NCI-H510A treated with DMSO at 0.1 percent for 48 hours (cell line): ENCODE measurements around the gene VPS35.

Experiments used
- DNase-seq: peaks from one replicate; lab custom pipeline; 2025; lab: John Stamatoyannopoulos, UW

The VPS35 gene

DNA sequence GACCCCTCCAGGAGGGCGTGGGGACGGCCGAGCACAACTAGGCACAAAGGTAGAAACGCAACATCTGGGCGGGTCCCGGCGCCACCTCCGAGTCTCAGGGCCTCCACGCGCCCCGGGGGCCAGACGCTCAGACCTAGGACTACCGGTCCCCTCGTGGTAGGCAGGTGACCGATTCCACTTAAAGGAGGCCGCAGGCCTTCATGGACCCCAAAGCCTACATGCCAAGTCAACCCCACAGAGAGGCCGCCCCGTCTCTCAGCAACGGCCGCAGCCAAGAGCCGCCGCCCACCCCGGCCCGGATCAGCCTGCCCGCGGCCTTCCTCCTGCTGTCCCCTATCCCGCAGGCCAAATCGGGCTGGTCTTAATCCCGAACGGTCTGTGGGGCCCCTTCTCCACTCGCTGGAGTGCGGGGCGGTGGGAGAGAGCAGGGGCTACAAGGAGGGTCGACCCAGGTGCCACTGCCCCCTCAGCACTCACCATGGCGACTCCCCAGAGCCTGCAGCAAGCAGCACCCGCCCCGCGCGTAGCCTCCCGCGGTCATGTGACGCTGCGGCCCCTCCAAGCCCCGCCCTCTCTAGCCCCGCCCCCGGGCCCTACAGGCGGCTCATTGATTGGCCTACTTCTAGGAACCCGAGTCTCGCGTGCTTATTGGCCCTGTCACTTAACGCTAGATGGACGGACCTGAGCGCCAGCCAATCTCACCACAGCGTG is at the start of gene VPS35:
Gene VPS35 (minus strand): TSS at position 525 of the 711 bp plus-strand sequence. CDS start 45 bp downstream, at position 480.
- peak; percentile 98 for DNase-seq

GRCh38 chr16:46737621-46738214 is 48.7 kb upstream of the VPS35 start:
- no peak for DNase-seq

DNA sequence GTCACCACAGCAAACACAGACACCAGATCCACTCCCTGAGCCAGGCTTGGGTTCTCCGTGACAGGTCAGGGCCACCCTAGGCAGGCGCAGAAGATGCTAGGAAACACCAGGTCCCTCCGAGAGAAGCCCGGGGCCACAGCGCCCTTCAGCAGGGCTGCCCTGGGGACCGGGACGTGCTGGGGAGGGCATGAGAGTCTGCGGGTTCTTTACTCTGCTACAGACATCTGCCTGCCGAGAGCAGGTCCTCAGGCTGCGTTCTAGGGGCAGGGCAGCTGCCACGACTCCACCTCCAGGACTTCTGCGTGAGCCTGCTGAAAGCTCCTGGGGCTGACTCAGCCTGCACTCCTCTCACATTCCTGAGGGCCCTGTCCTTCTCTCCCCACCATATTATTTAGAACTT is 47.7 kb upstream of the VPS35 start:
- no peak for DNase-seq

DNA sequence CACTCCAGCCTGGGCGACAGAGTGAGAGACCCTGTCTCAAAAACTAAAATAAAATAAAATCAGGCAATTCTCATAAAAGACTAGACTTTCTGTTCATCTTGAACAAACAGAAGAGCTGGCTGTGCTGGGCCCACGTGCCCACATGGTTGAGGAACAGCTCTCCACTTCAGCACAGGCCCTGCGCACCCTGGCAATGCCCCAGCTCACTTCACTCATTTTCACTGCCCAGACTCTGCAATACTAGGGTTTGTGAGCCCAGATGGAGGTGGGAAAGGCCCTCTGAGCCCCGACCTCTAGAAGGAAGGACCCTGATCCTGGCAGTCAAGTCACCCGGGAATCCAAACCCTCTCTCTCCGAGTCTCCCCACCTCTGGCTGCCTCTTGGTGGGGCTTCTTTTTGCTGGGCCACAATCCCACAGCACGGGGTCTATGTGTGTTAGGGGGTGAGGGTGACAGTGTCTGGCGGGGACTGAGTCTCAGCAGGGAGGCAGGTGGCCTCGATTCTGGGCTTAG is 44.4 kb upstream of the VPS35 start:
- no peak for DNase-seq

GRCh38 chr16:46732561-46732960 is 43.6 kb upstream of the VPS35 start:
- DNase-seq = no peak

DNA sequence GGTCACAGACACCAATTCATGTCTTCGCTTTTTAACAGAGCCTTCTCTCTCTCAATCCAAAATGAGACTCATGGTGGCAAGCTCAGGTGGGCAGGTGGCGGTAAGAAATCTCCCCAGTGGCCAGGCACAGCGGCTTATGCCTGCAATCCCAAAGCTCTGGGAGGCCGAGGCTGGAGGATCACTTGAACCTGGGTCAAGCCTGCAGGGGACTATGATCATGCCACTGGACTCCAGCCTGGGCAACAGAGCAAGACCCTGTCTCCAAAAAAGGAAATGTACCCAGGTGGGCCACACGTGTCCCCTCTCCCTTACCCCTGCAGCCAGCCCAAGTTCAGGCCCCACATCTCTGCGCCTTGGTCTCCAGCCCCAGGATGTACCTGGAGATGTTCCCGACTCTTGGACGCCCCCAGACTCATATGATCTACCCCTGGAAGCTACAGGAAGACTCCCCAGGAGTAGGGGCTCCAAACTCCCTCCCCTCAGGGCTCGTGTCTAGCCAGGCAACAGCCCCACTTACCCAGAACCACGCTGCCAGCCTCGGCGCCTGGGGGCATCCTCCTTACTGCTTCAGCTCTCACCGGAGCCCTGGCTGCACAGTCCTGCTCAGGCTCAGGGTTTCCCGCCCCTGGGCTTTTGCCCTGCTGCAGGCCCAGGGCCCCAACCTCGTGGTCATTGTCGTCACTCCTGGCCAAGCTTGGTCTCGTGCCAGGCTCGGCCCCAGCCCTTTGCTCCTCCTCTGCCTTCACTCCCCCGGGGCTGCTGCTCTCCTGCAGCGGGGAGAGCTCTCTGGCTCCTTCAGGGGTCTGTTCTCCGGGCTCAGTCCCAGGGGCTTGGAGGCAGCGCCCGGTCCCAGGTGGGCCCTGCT is 42.9 kb upstream of the VPS35 start:
- DNase-seq = no peak

GRCh38 chr16:46730801-46731690 is 42.1 kb upstream of the VPS35 start:
- no peak for DNase-seq

- no peak for DNase-seq
Observed at GRCh38 chr16:46730126-46730525, 41.1 kb upstream of the VPS35 start.

DNA sequence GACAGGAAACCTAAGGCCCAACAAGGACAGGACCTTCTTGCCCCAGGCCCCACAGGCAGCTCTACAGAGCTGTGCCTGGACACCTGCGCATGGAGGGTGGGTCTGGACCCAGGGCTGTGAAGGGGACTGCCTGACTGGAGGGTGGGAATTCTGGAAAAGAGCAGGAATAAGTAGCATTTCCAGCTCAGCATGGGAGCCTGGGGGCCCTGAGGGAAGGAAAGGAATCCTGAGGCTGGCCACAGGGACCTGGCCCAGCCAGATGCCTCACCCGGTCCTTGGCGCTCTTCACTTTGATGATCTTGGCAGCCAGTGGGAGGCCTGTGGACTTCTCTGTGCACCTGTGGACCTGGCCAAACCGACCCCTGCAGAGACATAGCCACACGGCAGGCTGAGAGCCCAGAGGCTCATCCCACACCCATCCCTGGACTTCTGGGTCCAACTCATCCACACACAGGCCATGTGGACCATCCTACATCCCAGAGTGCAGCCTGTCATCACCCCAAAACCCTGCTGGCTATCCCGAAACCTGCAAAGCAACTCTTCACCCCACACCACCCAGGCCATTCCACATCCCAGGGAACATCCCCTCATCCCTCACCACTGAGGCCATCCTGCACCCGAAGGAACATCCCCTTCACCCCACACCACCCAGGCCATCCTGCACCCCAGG is 40.5 kb upstream of the VPS35 start:
- DNase-seq = no peak

DNA sequence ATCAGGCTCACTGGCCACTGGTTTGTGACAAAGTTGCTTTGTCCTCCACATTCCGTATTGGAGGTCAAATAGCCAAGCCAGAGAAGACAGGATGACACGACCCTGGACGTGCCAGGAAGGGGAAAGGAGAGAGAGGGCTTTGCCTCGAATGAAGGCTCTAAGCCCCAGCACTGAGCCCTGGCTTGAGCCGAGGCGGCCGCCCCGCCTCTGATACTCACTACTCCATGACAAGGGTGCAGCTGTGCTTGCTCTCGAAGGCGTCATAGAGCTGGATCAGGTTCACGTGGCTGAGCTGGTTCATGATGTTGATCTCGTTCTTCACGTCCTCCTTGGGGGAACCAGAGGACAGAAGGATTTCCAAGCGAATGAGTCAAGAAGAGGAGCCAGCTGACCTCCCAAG is 39.8 kb upstream of the VPS35 start:
- no peak for DNase-seq

- no peak for DNase-seq
Observed at GRCh38 chr16:46727630-46728029, 38.7 kb upstream of the VPS35 start.

- no peak for DNase-seq
Observed at GRCh38 chr16:46727184-46727583, 38.2 kb upstream of the VPS35 start.

DNA sequence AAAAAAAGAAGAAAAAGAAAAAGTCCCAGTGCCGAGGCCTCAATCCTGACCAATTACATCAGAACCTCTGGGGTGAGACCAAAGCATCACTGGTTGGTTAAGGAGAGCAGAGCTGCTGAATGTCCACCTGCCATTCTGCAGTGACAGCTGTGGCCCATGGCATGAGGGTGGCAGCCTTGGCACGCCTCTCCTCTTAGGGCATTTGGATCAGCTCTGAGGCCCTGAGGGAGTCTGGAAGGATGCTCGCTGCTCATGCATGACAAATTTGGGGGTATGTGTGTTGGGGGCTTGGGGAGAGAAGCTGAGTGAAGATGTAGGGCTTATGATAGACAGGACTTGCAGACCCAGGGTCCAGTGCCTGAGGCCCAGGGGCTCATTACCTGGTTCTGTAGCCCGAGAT is 32.9 kb upstream of the VPS35 start:
- DNase-seq = no peak

- no peak for DNase-seq
Observed at GRCh38 chr16:46720619-46721018, 31.6 kb upstream of the VPS35 start.

DNA sequence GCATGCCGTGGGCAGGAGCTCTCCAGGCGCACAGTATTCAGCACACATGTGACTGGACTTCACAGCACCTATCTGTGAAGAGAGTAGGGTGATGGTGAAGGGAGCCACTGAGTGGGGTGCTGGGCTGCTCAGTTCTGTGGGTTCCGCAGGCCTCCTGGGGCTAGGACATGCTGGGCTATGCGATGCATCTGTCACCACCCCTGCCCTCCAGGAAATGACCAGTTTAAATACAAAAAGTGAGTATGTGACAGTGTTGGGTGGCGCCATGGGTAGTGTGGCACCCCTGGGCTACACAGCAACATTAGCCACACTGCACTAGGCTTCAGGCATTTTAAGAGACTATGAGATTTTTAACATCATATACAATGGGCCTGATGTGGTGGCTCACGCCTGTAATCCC is 30.6 kb upstream of the VPS35 start:
- DNase-seq = no peak

DNA sequence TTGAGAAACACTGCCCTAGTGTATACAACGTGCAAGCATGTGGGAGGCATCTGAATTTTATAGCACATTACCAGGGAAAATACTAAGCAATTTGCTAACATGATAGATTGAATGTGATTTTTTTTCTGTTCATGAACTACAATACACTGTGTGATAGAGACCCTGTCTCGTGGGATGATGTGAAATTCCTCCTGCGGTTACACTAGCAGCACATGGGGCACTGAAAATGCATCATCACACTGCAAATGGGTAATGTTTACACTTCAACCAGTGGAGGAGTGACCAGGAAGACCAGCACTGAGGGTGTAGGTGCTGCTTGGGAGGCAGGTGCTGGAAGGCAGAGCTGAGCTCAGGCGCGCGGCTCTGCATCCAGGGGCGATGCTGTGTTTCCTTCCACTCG is 29.2 kb upstream of the VPS35 start:
- DNase-seq = no peak

DNA sequence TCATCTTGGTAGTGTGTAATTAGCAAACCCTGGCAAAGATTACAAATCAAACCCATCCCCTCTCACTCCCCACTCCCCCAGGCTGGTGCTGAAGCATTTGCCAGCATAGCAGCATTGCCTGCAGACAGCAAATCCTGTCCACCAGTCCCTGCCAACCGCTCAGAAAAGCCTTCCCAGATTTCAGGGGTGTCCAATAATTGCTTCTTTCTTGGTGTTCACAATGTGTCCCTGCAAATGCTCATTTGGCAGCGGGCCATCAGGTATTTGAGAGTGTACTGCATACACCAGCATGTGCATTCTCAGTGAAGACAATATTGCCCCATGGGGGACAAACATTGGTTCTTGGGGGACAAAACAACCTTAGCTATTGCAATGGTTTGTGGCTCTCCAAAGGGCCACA is 28.7 kb upstream of the VPS35 start:
- DNase-seq = no peak

DNA sequence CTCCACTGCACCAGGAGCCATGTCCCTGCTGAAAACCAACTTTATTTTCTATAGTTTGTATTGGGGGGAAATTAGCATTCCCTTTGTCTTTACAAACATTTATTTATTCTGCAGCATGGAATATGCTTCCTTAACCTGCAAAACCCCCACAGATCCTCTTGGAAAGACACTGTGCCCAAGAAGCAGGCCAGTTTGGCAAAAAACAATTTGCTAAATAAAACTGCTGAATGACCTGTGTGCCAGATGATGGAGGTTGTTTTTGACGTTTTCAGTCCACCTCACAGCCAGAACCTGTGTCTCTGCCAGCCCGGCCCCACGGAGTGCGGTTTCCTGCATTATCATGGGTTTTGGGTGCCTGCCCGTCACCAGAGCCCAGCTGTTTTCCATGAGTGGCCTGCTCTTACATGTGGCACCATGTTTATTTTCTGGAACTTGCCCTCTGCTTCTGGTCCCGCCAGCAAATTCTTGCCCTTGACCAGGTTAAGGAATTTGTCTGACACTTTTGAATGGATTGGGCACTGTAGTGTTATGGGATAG is 26.9 kb upstream of the VPS35 start:
- DNase-seq = no peak

DNA sequence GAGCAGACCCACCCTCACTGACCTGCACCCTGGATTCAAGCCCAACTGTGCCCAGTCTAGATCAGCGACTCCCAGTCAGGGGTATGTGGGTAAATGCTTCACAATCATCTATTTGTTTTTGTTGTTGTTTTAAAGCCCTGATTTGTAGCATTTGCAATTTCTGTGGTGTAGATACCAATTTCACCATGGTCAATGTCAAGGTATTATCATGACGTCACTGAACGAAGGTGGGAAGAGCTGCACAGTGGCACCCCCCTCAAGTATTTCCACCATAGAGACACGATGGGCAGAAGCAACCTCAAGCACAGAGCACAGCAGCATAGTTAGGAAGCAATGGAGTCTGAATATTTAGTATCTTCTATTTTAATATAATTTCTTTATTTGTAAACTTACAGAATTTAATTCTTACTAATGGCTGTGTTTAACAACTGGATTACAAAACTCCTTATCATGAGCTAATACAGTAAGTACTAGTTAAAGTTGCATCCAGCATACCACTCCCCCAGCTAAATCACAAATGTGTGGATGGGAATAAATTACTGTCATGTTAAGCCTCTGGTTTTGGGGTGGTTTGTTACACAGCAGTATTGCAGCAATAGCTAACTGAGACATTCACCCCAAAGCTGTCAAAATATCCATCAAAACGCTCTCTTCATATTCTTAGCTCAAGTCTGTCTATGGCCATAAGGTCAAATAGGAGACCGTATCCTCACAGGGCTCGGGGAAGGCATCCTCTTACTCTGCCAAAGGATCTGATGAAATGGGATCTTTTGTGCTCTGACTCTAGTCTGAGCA is 26.0 kb upstream of the VPS35 start:
- DNase-seq = no peak

DNA sequence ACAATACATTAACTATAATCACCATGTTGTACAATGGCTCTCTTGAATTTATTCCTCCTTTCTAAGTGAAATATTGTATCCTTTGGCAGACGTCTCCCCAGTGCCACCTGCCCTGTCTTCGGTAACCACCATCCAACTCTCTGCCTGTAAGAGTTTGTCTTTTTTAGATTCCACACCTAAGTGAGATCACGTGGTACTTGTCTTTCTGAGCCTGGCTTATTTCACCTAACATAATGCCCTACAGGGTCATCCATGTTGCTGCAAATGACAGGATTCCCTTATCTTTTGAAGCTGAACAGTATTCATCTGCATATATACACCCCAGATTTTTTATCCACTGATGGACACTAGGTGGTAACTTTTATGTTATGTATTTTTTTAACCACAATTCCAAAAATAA is 24.7 kb upstream of the VPS35 start:
- no peak for DNase-seq
